ENCODE results near the gene CEP89. TPM values are rescaled to one million over a fixed set of nuclear protein-coding genes. Genes with fewer than 3 reads are reported as not detected.
"Not testable (repeated sequence)": the region's sequence is repeated elsewhere in the genome, so short reads cannot be mapped to it uniquely, and the experiment has no call there.

CEP89 gene
- total RNA-seq, result 5.0 and 7.3 TPM in 2 replicates

GRCh38 chr19:32971715-32972540 lies at the start of gene CEP89, which contains the start of gene FAAP24:
CEP89 (minus strand) TSS chr19:32971958; CDS start chr19:32971874, 84 bp downstream.
FAAP24 (plus strand) TSS chr19:32972242; CDS start chr19:32973197, 955 bp downstream.
- Histone ChIP-seq H3K36me3 (ENCODE audit: control insufficient read depth, insufficient read depth, low read length) (no peaks in the 10 kb centered on the region), H3K4me3 (ENCODE audit: low read depth, low read length) (peak within 1 kb of the TSS; percentile 79), H3K27me3 (ENCODE audit: control insufficient read depth, insufficient read depth, low read length) (no peaks in the 10 kb centered on the region)
- no peak for TF ChIP-seq CTCF (IDR thresholded peaks at IDR 0.05; ENCODE audit: insufficient read depth, low read length, severe bottlenecking)
- DNase-seq (ENCODE audit: low read depth), result peak; percentile 97
- FAIRE-seq, result peak; percentile 55

GRCh38 chr19:33010891-33011290 lies 39.1 kb upstream of the CEP89 start:
- H3K36me3 ChIP-seq (ENCODE audit: control insufficient read depth, insufficient read depth, low read length); H3K27me3 ChIP-seq (ENCODE audit: control insufficient read depth, insufficient read depth, low read length); FAIRE-seq; H3K4me3 ChIP-seq (ENCODE audit: low read depth, low read length): not testable (repeated sequence)
- peak; percentile 51 for DNase-seq (ENCODE audit: low read depth)

GRCh38 chr19:33008738-33009137 lies 37.0 kb upstream of the CEP89 start:
- DNase-seq (ENCODE audit: low read depth), result no peak

GRCh38 chr19:33005440-33005839 lies 33.7 kb upstream of the CEP89 start:
- H3K4me3 ChIP-seq (ENCODE audit: low read depth, low read length), result no peak overlapping the region
- no peaks in the 10 kb centered on the region for H3K27me3 ChIP-seq (ENCODE audit: control insufficient read depth, insufficient read depth, low read length)
- peaks cover 8% of the 10 kb centered on the region for H3K36me3 ChIP-seq (ENCODE audit: control insufficient read depth, insufficient read depth, low read length)
- TF ChIP-seq CTCF (IDR thresholded peaks at IDR 0.05; ENCODE audit: insufficient read depth, low read length, severe bottlenecking), result no peak
- DNase-seq (ENCODE audit: low read depth) (peak; percentile 50), FAIRE-seq (no peak)

More at GRCh38 chr19:33008738-33009137, 37.0 kb upstream of the CEP89 start:
- no peaks in the 10 kb centered on the region for H3K27me3 ChIP-seq (ENCODE audit: control insufficient read depth, insufficient read depth, low read length)
- H3K36me3 ChIP-seq (ENCODE audit: control insufficient read depth, insufficient read depth, low read length), result peaks cover 10% of the 10 kb centered on the region
- TF ChIP-seq CTCF (IDR thresholded peaks at IDR 0.05; ENCODE audit: insufficient read depth, low read length, severe bottlenecking), result no peak
- FAIRE-seq, result no peak
- H3K4me3 ChIP-seq (ENCODE audit: low read depth, low read length), result no peak overlapping the region

GRCh38 chr19:33003424-33004024 lies 31.8 kb upstream of the CEP89 start:
- H3K36me3 ChIP-seq (ENCODE audit: control insufficient read depth, insufficient read depth, low read length); H3K27me3 ChIP-seq (ENCODE audit: control insufficient read depth, insufficient read depth, low read length); DNase-seq (ENCODE audit: low read depth); H3K4me3 ChIP-seq (ENCODE audit: low read depth, low read length); FAIRE-seq: not testable (repeated sequence)

GRCh38 chr19:33002126-33002865 lies 30.5 kb upstream of the CEP89 start:
- not testable (repeated sequence) for H3K27me3 ChIP-seq (ENCODE audit: control insufficient read depth, insufficient read depth, low read length); FAIRE-seq; DNase-seq (ENCODE audit: low read depth); H3K36me3 ChIP-seq (ENCODE audit: control insufficient read depth, insufficient read depth, low read length); H3K4me3 ChIP-seq (ENCODE audit: low read depth, low read length)

- H3K36me3 ChIP-seq (ENCODE audit: control insufficient read depth, insufficient read depth, low read length), result peaks cover 7% of the 10 kb centered on the region
- no peak overlapping the region for H3K4me3 ChIP-seq (ENCODE audit: low read depth, low read length)
- no peak for DNase-seq (ENCODE audit: low read depth)
- FAIRE-seq, result no peak
- TF ChIP-seq CTCF (IDR thresholded peaks at IDR 0.05; ENCODE audit: insufficient read depth, low read length, severe bottlenecking), result no peak
- H3K27me3 ChIP-seq (ENCODE audit: control insufficient read depth, insufficient read depth, low read length), result no peaks in the 10 kb centered on the region
These were observed 29.2 kb upstream of the CEP89 start for GRCh38 chr19:33000910-33001309.
